Spinal cord (tissue), 10 donors: ENCODE measurements around the gene DNAH3. TPM values are rescaled to one million over a fixed set of nuclear protein-coding genes. Genes with fewer than 3 reads are reported as not detected.
"Not testable (repeated sequence)": the region's sequence is repeated elsewhere in the genome, so short reads cannot be mapped to it uniquely, and the experiment has no call there.

Experiments used
- DNase-seq, 6 donors: peaks; one replicate each; pipeline versions ENCODE4 v3.0.0 to v3.0.0-alpha.2; 2013 to 2015; ENCODE audit warnings: low spot score in 6 of 6, low read depth in 4 of 6
- H3K27ac ChIP-seq: one replicate; pipeline ENCODE4 v1.5.1; 2013; ENCODE audit warnings: low read depth, low read length, control low read depth
- H3K27me3 ChIP-seq: one replicate; pipeline ENCODE4 v1.6.1; 2013; ENCODE audit warnings: low read length; ENCODE audit not compliant: control insufficient read depth, insufficient read depth
- H3K36me3 ChIP-seq: one replicate; pipeline ENCODE4 v1.6.1; 2013; ENCODE audit warnings: low read length; ENCODE audit not compliant: control insufficient read depth, insufficient read depth
- H3K4me1 ChIP-seq: one replicate; pipeline ENCODE4 v1.6.1; 2013; ENCODE audit warnings: low read length; ENCODE audit not compliant: control insufficient read depth, insufficient read depth
- H3K4me3 ChIP-seq: one replicate; pipeline ENCODE4 v1.5.1; 2013; ENCODE audit warnings: low read depth, low read length, control low read depth
- H3K9me3 ChIP-seq: one replicate; pipeline ENCODE4 v1.6.1; 2013; ENCODE audit warnings: low read length; ENCODE audit not compliant: control insufficient read depth, insufficient read depth
- WGBS: methylation state at CpG from one replicate; pipeline ENCODE4 v1.1.5; 2013; ENCODE audit warnings: missing lambda C conversion rate; ENCODE audit not compliant: insufficient coverage; 5-methylcytosine and 5-hydroxymethylcytosine counted together
- polyA plus RNA-seq, 2 donors: library from polyadenylated mRNA; unstranded; fragments of 120-200 nt; gene quantifications; one replicate each; pipeline ENCODE4 v1.2.1, GENCODE V29; 2013; ENCODE audit not compliant: insufficient read length in 2 of 2
- total RNA-seq, 2 donors: library from RNA; depleted of rRNA in 1 of 2; stranded (reverse); fragments of 120-200 nt in 1 of 2; fragments of >200 nt in 1 of 2; gene quantifications; one replicate each; pipeline versions ENCODE4 v1.2.3 to v1.2.4, GENCODE V29; 2013 to 2014
- donor health status: healthy.

DNAH3 gene
- total and polyA plus RNA-seq, 4 donors, result 1.6 to 3.2 (median 1.9) TPM

DNA sequence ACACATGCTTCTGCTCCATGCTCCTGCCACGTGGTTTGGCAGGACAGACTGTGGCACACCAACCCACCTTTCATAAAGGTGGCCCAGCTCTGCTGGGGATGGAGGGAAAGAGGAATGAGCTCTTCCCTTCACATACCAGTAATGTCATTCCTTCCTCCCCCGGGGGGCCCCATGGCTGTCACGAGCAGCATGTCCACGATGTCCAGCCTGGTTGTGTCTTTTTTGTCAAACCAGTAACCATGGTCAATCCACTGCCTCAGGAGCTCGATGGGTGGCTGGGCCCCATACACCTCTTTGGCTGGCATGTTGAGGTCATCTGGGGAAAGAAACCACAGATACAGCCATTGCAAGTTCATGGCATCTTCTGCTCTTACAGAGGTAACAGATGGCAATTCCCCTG is 153.5 kb downstream of the DNAH3 start:
- no peaks in the 10 kb centered on the region for H3K9me3 ChIP-seq
- H3K36me3 ChIP-seq, result no peaks in the 10 kb centered on the region
- DNase-seq, result no peak
- WGBS, result 100% methylated on average over 1 of the region's 5 CpGs
- no peaks in the 10 kb centered on the region for H3K4me1 ChIP-seq
- no peak overlapping the region for H3K4me3 ChIP-seq
- H3K27me3 ChIP-seq, result no peaks in the 10 kb centered on the region
- H3K27ac ChIP-seq, result no peak overlapping the region

DNA sequence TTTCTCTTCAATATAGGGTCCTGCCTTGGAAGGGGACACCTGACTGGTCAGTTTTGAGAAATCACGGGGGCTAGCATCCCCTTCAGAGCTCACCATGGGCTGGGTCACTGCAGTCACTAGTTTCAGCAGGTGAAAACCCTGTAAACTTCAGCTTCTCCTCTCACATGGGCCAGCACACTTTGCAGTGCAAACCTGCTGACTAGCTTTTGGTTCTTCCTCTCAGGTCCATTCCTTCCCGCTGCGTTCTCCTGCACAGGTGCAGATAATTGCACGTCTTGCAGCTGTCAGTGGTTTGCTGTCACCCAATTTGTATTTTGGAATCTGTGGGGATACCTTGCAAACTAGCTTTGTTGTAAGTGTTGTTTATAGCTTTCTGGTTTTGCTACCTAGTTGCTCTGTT is 154.9 kb downstream of the DNAH3 start:
- Histone ChIP-seq H3K4me3 (no peak overlapping the region), H3K27ac (no peak overlapping the region), H3K4me1 (no peaks in the 10 kb centered on the region), H3K9me3 (no peaks in the 10 kb centered on the region), H3K36me3 (no peaks in the 10 kb centered on the region), H3K27me3 (no peaks in the 10 kb centered on the region)
- no peak for DNase-seq
- WGBS, result 96% methylated on average over 3 of the region's 4 CpGs

DNA sequence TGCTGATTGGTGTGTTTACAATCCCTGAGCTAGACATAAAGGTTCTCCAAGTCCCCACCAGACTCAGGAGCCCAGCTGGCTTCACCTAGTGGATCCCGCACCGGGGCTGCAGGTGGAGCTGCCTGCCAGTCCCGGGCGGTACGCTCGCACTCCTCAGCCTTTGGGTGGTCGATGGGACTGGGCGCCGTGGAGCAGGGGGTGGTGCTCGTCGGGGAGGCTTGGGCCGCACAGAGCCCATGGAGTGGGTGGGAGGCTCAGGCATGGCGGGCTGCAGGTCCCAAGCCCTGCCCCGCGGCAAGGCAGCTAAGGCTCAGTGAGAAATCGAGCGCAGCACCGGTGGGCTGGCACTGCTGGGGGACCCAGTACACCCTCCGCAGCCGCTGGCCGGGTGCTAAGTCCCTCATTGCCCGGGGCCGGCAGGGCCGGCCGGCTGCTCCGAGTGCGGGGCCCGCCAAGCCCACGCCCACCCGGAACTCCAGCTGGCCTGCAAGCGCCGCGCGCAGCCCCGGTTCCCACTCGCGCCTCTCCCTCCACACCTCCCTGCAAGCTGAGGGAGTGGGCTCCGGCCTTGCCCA is 161.1 kb downstream of the DNAH3 start:
- H3K4me1 ChIP-seq, H3K9me3 ChIP-seq, DNase-seq, H3K27ac ChIP-seq, H3K4me3 ChIP-seq, H3K36me3 ChIP-seq, H3K27me3 ChIP-seq: not testable (repeated sequence)
- WGBS, result 94% methylated on average over 26 of the region's 38 CpGs

DNA sequence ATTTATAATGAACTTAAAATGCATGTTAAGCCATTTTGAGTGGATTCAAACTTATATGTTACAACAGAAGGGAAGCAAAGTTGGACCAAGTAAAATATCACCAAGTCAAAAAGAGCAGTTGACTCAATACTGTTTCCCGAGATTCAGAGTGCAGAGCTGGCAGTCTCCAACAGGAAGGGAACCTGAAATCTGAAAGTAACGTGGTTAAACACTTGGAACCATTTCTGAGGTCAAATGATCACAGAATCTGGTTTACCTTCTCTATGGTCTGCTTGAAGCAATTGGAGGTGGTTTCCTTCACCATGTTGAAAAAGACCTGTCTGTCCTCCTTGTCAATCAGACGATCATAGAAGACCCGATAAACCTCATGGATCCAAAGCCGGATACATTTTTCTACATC is 163.6 kb downstream of the DNAH3 start:
- WGBS, result 90% methylated on average over 2 of the region's 5 CpGs
- Histone ChIP-seq H3K27ac (no peak overlapping the region), H3K27me3 (no peaks in the 10 kb centered on the region), H3K4me1 (no peaks in the 10 kb centered on the region), H3K4me3 (no peak overlapping the region), H3K9me3 (no peaks in the 10 kb centered on the region), H3K36me3 (no peaks in the 10 kb centered on the region)
- no peak for DNase-seq

DNA sequence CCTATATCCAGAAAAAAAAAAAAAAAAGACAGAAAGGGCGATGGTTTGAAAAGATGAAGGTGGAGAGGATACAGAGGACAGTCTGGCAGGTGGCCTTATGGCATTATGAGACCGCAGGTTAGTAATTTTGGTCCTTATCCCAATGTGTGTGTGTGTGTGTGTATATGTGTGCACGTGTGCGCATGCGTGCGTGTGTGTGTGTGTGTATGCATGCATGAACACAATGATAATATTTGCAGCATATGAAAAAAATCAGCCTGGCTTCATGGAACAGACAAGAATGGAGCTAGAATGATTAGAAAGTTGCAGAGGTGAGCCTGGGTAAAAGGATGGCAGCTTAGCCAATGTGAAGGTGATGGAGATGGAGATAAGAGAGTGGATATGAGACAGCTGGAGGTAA is 166.6 kb downstream of the DNAH3 start:
- no peak overlapping the region for H3K27ac ChIP-seq
- H3K36me3 ChIP-seq, result no peaks in the 10 kb centered on the region
- no peaks in the 10 kb centered on the region for H3K9me3 ChIP-seq
- no peak for DNase-seq
- no peak overlapping the region for H3K4me3 ChIP-seq
- no peaks in the 10 kb centered on the region for H3K4me1 ChIP-seq
- H3K27me3 ChIP-seq, result no peaks in the 10 kb centered on the region
- WGBS, result 96% methylated on average over 6 of the region's 6 CpGs

DNA sequence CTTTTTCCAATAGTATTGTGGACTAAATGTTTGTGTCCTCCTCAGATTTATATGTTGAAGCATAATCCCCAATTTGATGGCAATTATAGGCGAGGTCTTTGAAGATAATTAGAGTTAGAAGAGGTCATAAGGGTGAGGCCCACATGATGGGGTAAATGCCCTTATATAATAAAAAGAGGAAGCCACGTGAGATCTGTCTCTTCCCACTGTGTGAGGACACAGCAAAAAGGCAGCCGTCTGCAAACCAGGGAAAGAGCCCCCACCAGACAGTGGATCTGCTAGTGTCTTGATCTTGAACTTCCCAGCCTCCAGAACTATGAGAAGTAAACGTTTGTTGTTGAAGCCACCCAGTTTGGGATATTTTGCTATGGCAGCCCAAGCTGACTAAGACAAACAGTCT is 174.1 kb downstream of the DNAH3 start:
- Histone ChIP-seq H3K36me3 (no peaks in the 10 kb centered on the region), H3K27ac (no peak overlapping the region)
- WGBS, result 80% methylated on average over 1 of the region's 4 CpGs

DNA sequence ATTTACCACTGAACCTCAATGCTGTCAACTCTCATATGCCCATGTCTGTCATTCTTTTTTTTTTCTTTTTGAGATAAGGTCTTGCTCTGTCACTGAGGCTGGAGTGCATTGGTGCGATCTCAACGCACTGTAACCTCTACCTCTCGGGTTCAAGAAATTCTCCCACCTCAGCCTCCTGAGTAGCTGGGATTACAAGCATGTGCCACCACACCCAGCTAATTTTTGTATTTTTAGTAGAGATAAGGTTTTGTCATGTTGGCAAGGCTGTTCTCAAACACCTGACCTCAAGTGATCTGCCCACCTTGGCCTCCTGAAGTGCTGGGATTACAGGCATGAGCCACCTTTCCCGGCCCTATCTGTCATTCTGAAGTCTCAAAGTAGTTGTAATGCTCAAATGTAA is 177.4 kb downstream of the DNAH3 start:
- WGBS, result 80% methylated on average over 1 of the region's 4 CpGs
- not testable (repeated sequence) for H3K9me3 ChIP-seq, DNase-seq, H3K4me1 ChIP-seq, H3K4me3 ChIP-seq, H3K27me3 ChIP-seq, H3K36me3 ChIP-seq, H3K27ac ChIP-seq

More for the DNA sequence above, 174.1 kb downstream of the DNAH3 start:
- Histone ChIP-seq H3K4me3 (no peak overlapping the region), H3K4me1 (no peaks in the 10 kb centered on the region), H3K9me3 (no peaks in the 10 kb centered on the region), H3K27me3 (no peaks in the 10 kb centered on the region)
- DNase-seq, result no peak

DNA sequence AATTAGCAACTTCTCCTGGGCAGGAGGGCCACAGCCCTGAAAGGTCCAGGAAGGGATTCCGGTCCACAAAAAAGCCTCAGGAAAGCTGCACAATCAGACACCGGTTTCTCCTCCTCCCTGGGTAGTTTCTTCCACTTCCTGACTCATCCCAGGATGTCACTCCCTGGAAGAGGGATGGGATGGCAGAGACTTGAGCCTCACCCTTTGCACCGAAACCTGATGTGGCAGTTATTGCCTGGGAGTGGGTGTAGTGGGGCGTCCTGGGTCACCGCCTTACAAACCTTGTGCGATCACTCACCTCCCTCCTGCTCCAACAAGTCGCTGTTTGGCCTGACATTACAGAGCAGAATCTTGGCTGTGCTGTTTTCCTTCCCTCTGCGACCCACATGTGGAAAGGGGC is 179.2 kb downstream of the DNAH3 start:
- Histone ChIP-seq H3K9me3 (no peaks in the 10 kb centered on the region), H3K4me1 (peaks cover 3% of the 10 kb centered on the region), H3K36me3 (no peaks in the 10 kb centered on the region), H3K27ac (no peak overlapping the region), H3K27me3 (no peaks in the 10 kb centered on the region), H3K4me3 (no peak overlapping the region)
- WGBS, result 67% methylated on average over 5 of the region's 8 CpGs
- DNase-seq, result no peak

DNA sequence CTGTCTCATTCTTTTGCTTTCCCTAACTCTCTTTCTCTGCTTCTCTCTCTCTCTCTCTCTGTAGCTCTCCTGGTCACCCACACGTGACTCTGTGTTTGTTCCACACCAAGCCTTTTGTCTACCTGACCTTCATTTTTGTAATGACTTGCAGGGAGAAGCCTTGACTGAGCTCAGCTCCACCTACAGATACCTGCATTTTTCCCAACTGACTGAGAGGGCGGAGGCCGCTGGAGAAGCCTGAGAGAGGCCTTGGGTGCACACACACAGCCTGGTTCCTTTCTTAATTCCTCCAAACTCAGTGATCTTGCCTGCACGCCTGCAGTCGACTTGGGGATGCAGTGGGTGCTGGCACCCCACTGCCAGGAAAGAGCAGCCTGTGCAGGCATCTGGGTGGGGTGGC is 181.3 kb downstream of the DNAH3 start:
- Histone ChIP-seq H3K4me3 (no peak overlapping the region), H3K4me1 (peaks cover 3% of the 10 kb centered on the region), H3K36me3 (no peaks in the 10 kb centered on the region), H3K27me3 (no peaks in the 10 kb centered on the region), H3K9me3 (no peaks in the 10 kb centered on the region), H3K27ac (no peak overlapping the region)
- no peak for DNase-seq
- WGBS, result 81% methylated on average over 5 of the region's 5 CpGs

DNA sequence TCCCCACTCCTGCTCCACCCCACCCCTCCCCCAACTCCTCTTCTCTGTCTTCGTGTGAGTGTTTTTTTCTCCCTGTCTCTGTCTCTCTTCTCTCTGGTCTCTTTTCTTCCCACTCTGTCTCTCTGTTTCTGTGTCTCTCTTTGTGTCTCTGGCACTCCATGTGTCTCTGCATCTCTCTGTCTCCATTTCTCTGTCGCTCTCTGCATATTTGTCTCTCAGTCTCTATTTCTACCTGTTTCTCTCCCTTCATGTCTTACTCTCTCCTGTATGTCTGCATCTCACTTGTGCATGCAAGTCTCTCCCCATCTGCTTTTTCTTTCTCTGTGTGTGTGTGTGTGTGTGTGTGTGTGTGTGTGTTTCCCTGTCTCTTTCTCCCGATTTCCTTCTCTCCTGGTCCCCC is 181.9 kb downstream of the DNAH3 start:
- Histone ChIP-seq H3K27ac (no peak overlapping the region), H3K4me1 (peaks cover 3% of the 10 kb centered on the region), H3K9me3 (no peaks in the 10 kb centered on the region), H3K4me3 (no peak overlapping the region), H3K27me3 (no peaks in the 10 kb centered on the region), H3K36me3 (no peaks in the 10 kb centered on the region)
- no peak for DNase-seq
- 55% methylated on average over 2 of the region's 3 CpGs for WGBS
